Gastroesophageal sphincter (tissue), 4 donors: ENCODE results near the gene PDLIM3. TPM values are rescaled to one million over a fixed set of nuclear protein-coding genes. Genes with fewer than 3 reads are reported as not detected.
"Not testable (repeated sequence)": the region's sequence is repeated elsewhere in the genome, so short reads cannot be mapped to it uniquely, and the experiment has no call there.

ENCODE experiments used
- ATAC-seq: fragments of 150-250 bp; one replicate; pipeline ENCODE4 v1.9.1; 2016; ENCODE audit warnings: mild to moderate bottlenecking, moderate library complexity
- H3K27ac ChIP-seq, 4 donors: fragments of 200-600 bp; sonication (generic) in 3 of 4; 1 replicate in 3 of 4; 2 replicates in 1 of 4; pipeline ENCODE4 v1.5.1; 2016 to 2019
- H3K27me3 ChIP-seq: fragments of 200-600 bp; sonication (generic); one replicate; pipeline ENCODE4 v1.5.1; 2019
- H3K36me3 ChIP-seq, 2 donors: fragments of 200-600 bp; sonication (generic); one replicate each; pipeline ENCODE4 v1.5.1; 2019; ENCODE audit warnings: control low read depth in 1 of 2
- H3K4me1 ChIP-seq, 3 donors: fragments of 200-600 bp; sonication (generic); 1 replicate in 2 of 3; 2 replicates in 1 of 3; pipeline ENCODE4 v1.5.1; 2016 to 2019; ENCODE audit warnings: control low read depth in 2 of 3
- H3K4me3 ChIP-seq, 2 donors: fragments of 200-600 bp; sonication (generic); one replicate each; pipeline ENCODE4 v1.5.1; 2019; ENCODE audit warnings: mild to moderate bottlenecking in 1 of 2, moderate library complexity in 1 of 2
- H3K9me3 ChIP-seq, 3 donors: fragments of 200-600 bp; sonication (generic); one replicate each; pipeline ENCODE4 v1.5.1; 2017 to 2019; ENCODE audit warnings: control low read depth in 2 of 3
- EP300 ChIP-seq: sonication (generic); formaldehyde crosslinking; IDR thresholded peaks from one replicate; pipeline ENCODE4 v1.6.1; 2017; ENCODE audit warnings: antibody characterized with exemption, mild to moderate bottlenecking
- POLR2A ChIP-seq, 2 donors: fragments of 450-650 bp; IDR thresholded peaks; one replicate each; pipeline ENCODE4 v1.6.1; 2017; ENCODE audit warnings: antibody characterized with exemption in 2 of 2, mild to moderate bottlenecking in 2 of 2, moderate library complexity in 1 of 2
- POLR2AphosphoS5 ChIP-seq: sonication (generic); formaldehyde crosslinking; IDR thresholded peaks from one replicate; pipeline ENCODE4 v1.6.1; 2017; ENCODE audit warnings: antibody characterized with exemption
- WGBS, 2 donors: methylation state at CpG; one replicate each; pipeline ENCODE4 v1.1.5; 2018; ENCODE audit warnings: low coverage in 1 of 2; 5-methylcytosine and 5-hydroxymethylcytosine counted together
- total RNA-seq, 4 donors: library from RNA; depleted of rRNA; stranded (reverse); fragments of >200 nt; gene quantifications; one replicate each; pipeline ENCODE4 v1.1.0, GENCODE V29; 2016
- TF ChIP-seq, protein P1 (sequence below), 4 experiments: fragments of 200-600 bp in 2 of 4; fragments of 450-650 bp in 2 of 4; sonication (generic) in 1 of 4; IDR thresholded peaks; one replicate each; pipeline ENCODE4 v1.5.1; 2017 to 2019; ENCODE audit warnings: antibody characterized with exemption in 4 of 4, mild to moderate bottlenecking in 2 of 4, moderate library complexity in 2 of 4

PDLIM3 gene
- total RNA-seq, 4 donors from 2014 or later = 1,505 to 2,123 (median 1,752) TPM

DNA sequence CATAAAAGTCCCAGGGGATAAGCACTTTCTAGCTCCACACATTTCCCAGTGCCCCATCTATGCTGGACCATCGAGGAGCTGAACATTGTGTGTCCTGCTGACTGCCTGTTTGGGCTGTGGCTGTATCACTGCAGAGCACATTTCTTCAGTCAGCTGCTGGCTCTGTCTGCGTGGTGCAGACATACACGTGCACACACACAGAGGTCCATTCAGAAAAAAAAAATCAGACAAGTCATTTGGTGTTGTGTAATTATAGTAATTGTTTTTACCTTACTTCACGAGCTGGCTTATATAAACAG lies 1.1 kb upstream of the PDLIM3 start:
- ATAC-seq = peak; percentile 76
- WGBS, 2 donors = 0 to 4% methylated on average over 1 to 4 of the region's 4 CpGs
- H3K36me3 ChIP-seq = no peaks in the 10 kb centered on the region
- H3K9me3 ChIP-seq = no peaks in the 10 kb centered on the region
- H3K27ac ChIP-seq = peak overlapping the region; percentile 91 to 100 (median 98)
- peak; percentile 68 to 76 for TF ChIP-seq POLR2A (IDR thresholded peaks at IDR 0.05)
- TF ChIP-seq, protein P1, sequence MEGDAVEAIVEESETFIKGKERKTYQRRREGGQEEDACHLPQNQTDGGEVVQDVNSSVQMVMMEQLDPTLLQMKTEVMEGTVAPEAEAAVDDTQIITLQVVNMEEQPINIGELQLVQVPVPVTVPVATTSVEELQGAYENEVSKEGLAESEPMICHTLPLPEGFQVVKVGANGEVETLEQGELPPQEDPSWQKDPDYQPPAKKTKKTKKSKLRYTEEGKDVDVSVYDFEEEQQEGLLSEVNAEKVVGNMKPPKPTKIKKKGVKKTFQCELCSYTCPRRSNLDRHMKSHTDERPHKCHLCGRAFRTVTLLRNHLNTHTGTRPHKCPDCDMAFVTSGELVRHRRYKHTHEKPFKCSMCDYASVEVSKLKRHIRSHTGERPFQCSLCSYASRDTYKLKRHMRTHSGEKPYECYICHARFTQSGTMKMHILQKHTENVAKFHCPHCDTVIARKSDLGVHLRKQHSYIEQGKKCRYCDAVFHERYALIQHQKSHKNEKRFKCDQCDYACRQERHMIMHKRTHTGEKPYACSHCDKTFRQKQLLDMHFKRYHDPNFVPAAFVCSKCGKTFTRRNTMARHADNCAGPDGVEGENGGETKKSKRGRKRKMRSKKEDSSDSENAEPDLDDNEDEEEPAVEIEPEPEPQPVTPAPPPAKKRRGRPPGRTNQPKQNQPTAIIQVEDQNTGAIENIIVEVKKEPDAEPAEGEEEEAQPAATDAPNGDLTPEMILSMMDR (IDR thresholded peaks at IDR 0.05) = no peak
- peak; percentile 88 for TF ChIP-seq POLR2AphosphoS5
- H3K4me3 ChIP-seq = peak overlapping the region; percentile 88 to 93
- H3K4me1 ChIP-seq = peaks cover 5 to 38% (median 23%) of the 10 kb centered on the region in 3 donors
- H3K27me3 ChIP-seq = no peaks in the 10 kb centered on the region

DNA sequence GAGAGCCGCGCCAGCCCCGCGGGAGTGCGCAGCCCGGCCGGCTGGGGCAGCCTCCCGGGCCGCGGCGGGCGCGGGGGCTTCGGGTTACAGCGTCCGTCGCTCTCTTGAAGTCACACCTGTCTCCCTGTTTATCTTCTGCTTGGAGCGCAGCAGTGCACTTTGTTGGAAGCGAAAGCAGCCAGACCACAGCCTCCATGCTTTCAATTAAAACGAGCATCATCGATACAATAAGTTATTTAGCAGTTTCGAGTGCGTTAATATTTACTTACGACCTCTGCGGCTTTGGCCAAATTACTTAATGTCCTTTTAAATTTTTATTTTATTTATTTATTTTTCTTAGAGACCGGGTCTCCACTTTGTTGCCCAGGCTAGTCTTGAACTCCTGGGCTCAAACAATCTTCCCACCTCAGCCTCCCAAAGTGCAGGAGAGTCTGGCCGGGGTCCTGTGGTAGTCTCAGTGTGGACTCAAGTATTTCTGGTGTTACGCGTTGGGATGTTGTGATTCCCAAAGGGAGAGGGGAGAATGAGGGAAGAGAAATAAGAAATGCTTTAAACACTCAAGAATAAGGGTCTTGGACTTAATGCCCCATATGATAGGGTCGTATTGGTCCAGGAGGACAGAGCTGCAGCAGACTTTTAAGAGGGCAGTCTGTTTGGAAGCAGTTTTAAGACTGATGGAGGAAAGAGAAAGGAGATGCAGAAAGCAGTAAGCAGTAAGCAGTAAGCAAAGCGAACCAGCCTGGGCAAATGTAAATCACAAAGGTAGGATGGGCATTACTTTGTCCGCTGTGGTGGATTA lies 504 bp upstream of the PDLIM3 start:
- no peak for ATAC-seq

DNA sequence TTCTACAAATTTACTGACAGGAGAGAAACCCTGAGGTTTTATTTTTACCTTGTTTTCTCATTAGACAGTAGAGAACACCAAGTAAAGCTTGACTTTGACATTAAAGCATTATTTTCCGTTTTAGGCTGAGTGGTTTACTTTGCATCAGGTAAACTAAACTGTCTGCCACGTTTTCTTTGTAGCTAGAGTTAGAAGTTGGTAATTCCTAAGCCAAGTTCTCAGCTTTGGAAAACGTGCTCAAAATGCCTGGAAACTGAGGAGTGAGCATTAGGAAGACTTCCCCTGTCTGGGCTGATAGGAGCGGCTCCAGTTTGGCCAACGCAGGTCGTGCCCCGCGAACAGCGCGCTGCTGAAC lies 819 bp downstream of the PDLIM3 start:
- WGBS, 2 donors = 1 to 3% methylated on average over 3 to 9 of the region's 10 CpGs
- peak overlapping the region; percentile 88 to 93 for H3K4me3 ChIP-seq
- ATAC-seq = no peak

More for the DNA sequence above, 504 bp upstream of the PDLIM3 start:
- TF ChIP-seq EP300 = no peak
- TF ChIP-seq POLR2AphosphoS5 = no peak
- TF ChIP-seq POLR2A (IDR thresholded peaks at IDR 0.05) = no peak
- Histone ChIP-seq H3K9me3 (no peaks in the 10 kb centered on the region), H3K27ac (peak overlapping the region; percentile 91 to 100 (median 98)), H3K4me1 (peaks cover 4 to 38% (median 17%) of the 10 kb centered on the region in 3 donors), H3K4me3 (peak overlapping the region; percentile 88 to 93), H3K27me3 (no peaks in the 10 kb centered on the region), H3K36me3 (no peaks in the 10 kb centered on the region)
- WGBS, 2 donors = 4 to 7% methylated on average over 14 to 15 of the region's 32 CpGs

GRCh38 chr4:185532795-185533324 lies 2.4 kb downstream of the PDLIM3 start:
- H3K4me1 ChIP-seq = peaks cover 5 to 49% (median 20%) of the 10 kb centered on the region in 3 donors
- no peaks in the 10 kb centered on the region for H3K27me3 ChIP-seq
- 10 to 23% methylated on average over 5 to 6 of the region's 6 CpGs for WGBS, 2 donors
- ATAC-seq = no peak
- H3K4me3 ChIP-seq = peak overlapping the region; percentile 88 to 93
- H3K27ac ChIP-seq = peak overlapping the region; percentile 91 to 100 (median 98)
- TF ChIP-seq POLR2AphosphoS5 (no peak), POLR2A (IDR thresholded peaks at IDR 0.05) (no peak), EP300 (no peak)
- TF ChIP-seq, protein P1 (IDR thresholded peaks at IDR 0.05) = no peak
- H3K36me3 ChIP-seq = no peaks in the 10 kb centered on the region
- no peaks in the 10 kb centered on the region for H3K9me3 ChIP-seq

More for the DNA sequence above, 819 bp downstream of the PDLIM3 start:
- Histone ChIP-seq H3K4me1 (peaks cover 8 to 38% (median 9%) of the 10 kb centered on the region in 3 donors), H3K27ac (peak overlapping the region; percentile 91 to 100 (median 98)), H3K36me3 (no peaks in the 10 kb centered on the region), H3K9me3 (no peaks in the 10 kb centered on the region), H3K27me3 (no peaks in the 10 kb centered on the region)
- TF ChIP-seq POLR2A (IDR thresholded peaks at IDR 0.05) = no peak
- TF ChIP-seq POLR2AphosphoS5 = no peak
- no peak for TF ChIP-seq EP300
- TF ChIP-seq, protein P1 (IDR thresholded peaks at IDR 0.05) = no peak

- no peaks in the 10 kb centered on the region for H3K9me3 ChIP-seq
- 21 to 30% methylated on average over 7 of the region's 7 CpGs for WGBS, 2 donors
- ATAC-seq = peak; percentile 28
- no peaks in the 10 kb centered on the region for H3K27me3 ChIP-seq
- H3K4me3 ChIP-seq = peak overlapping the region; percentile 88 to 93
- H3K4me1 ChIP-seq = peaks cover 5 to 55% (median 20%) of the 10 kb centered on the region in 3 donors
- H3K36me3 ChIP-seq = no peaks in the 10 kb centered on the region
- TF ChIP-seq, protein P1 (IDR thresholded peaks at IDR 0.05) = no peak
- TF ChIP-seq POLR2AphosphoS5 (peak; percentile 73), POLR2A (IDR thresholded peaks at IDR 0.05) (peak in 1 of 2 donors; percentile 49), EP300 (no peak)
- H3K27ac ChIP-seq = peak overlapping the region; percentile 91 to 100 (median 98)
Observed at GRCh38 chr4:185532293-185532692, 3.0 kb downstream of the PDLIM3 start.

- 24 to 45% methylated on average over 7 to 9 of the region's 11 CpGs for WGBS, 2 donors
- peaks cover 5 to 53% (median 20%) of the 10 kb centered on the region in 3 donors for H3K4me1 ChIP-seq
- peak overlapping the region; percentile 91 to 100 (median 98) for H3K27ac ChIP-seq
- H3K27me3 ChIP-seq, ATAC-seq, H3K36me3 ChIP-seq, H3K9me3 ChIP-seq: not testable (repeated sequence)
- H3K4me3 ChIP-seq = peak overlapping the region; percentile 88 to 93
Observed at GRCh38 chr4:185531654-185532053, 3.7 kb downstream of the PDLIM3 start.
